ENCODE measurements around the gene CCDC17.

DNA sequence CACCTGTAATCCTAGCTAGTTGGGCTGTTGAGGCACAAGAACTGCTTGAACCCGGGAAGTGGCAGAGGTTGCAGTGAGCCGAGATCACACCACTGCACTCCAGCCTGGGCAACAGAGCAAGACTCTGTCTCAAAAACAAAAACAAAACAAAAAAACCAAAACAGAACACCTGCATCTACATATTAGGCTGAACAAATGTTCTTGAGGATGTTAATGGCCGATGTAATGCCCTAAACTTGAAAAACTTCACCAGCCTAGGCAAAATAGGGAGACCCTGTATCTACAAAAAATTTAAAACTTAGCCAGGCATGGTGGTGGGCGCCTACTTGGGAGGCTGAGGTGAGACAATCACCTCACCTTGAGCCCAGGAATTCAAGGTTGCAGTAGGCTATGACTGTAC is 44.7 kb upstream of the CCDC17 start:
- no peak for TF ChIP-seq CTCF (IDR thresholded peaks at IDR 0.05)
- no peak for TF ChIP-seq POLR2A (IDR thresholded peaks at IDR 0.05)

Measured in Peyer's patch (tissue), 4 donors.